Measurements from ENCODE around the gene SORL1. TPM values are rescaled to one million over a fixed set of nuclear protein-coding genes. Genes with fewer than 3 reads are reported as not detected.

The SORL1 gene
- total and polyA plus RNA-seq, 2 donors from 2014 or later: 15.2 to 74.2 TPM

- Histone ChIP-seq H3K4me1 (ENCODE audit: control insufficient read depth in 2 of 3, insufficient read depth in 2 of 3, low read depth in 1 of 3, low read length in 3 of 3) (peaks cover 5 to 10% (median 8%) of the 10 kb centered on the region in 3 donors), H3K36me3 (ENCODE audit: control insufficient read depth in 2 of 3, insufficient read depth in 3 of 3, low read length in 3 of 3) (no peaks in the 10 kb centered on the region), H3K27ac (ENCODE audit: low read depth in 2 of 2, low read length in 2 of 2) (no peak overlapping the region), H3K9me3 (ENCODE audit: control insufficient read depth in 2 of 3, insufficient read depth in 1 of 3, low read length in 3 of 3) (no peaks in the 10 kb centered on the region), H3K9ac (ENCODE audit: low read length in 3 of 3) (no peak overlapping the region), H3K27me3 (ENCODE audit: control insufficient read depth, insufficient read depth, low read length) (no peaks in the 10 kb centered on the region), H3K4me3 (ENCODE audit: low read length in 3 of 3) (no peak overlapping the region)
- FAIRE-seq (no peak), DNase-seq (no peak)
- TF ChIP-seq CTCF (IDR thresholded peaks at IDR 0.05; ENCODE audit: borderline replicate concordance, extremely low read depth, insufficient read depth): no peak
- intact Hi-C loops (cut with DNase I): no loop called here
Observed at GRCh38 chr11:121577106-121577848, 125.2 kb downstream of the SORL1 start.

- Histone ChIP-seq H3K27me3 (ENCODE audit: control insufficient read depth, insufficient read depth, low read length) (no peaks in the 10 kb centered on the region), H3K36me3 (ENCODE audit: control insufficient read depth in 2 of 3, insufficient read depth in 3 of 3, low read length in 3 of 3) (no peaks in the 10 kb centered on the region), H3K4me1 (ENCODE audit: control insufficient read depth in 2 of 3, insufficient read depth in 2 of 3, low read depth in 1 of 3, low read length in 3 of 3) (peaks cover 5 to 10% (median 8%) of the 10 kb centered on the region in 3 donors), H3K27ac (ENCODE audit: low read depth in 2 of 2, low read length in 2 of 2) (no peak overlapping the region), H3K9ac (ENCODE audit: low read length in 3 of 3) (no peak overlapping the region), H3K9me3 (ENCODE audit: control insufficient read depth in 2 of 3, insufficient read depth in 1 of 3, low read length in 3 of 3) (no peaks in the 10 kb centered on the region), H3K4me3 (ENCODE audit: low read length in 3 of 3) (no peak overlapping the region)
- no peak for TF ChIP-seq CTCF (IDR thresholded peaks at IDR 0.05; ENCODE audit: borderline replicate concordance, extremely low read depth, insufficient read depth)
- DNase-seq: no peak
- intact Hi-C loops (cut with DNase I): no loop called here
- FAIRE-seq: no peak
Observed at GRCh38 chr11:121578251-121578976, 126.3 kb downstream of the SORL1 start.

- no peaks in the 10 kb centered on the region for H3K36me3 ChIP-seq (ENCODE audit: control insufficient read depth in 2 of 3, insufficient read depth in 3 of 3, low read length in 3 of 3)
- no peak overlapping the region for H3K9ac ChIP-seq (ENCODE audit: low read length in 3 of 3)
- no peak for TF ChIP-seq CTCF (IDR thresholded peaks at IDR 0.05; ENCODE audit: borderline replicate concordance, extremely low read depth, insufficient read depth)
- H3K27me3 ChIP-seq (ENCODE audit: control insufficient read depth, insufficient read depth, low read length): no peaks in the 10 kb centered on the region
- H3K9me3 ChIP-seq (ENCODE audit: control insufficient read depth in 2 of 3, insufficient read depth in 1 of 3, low read length in 3 of 3): no peaks in the 10 kb centered on the region
- no peak for FAIRE-seq
- intact Hi-C loops (cut with DNase I): no loop called here
- DNase-seq: no peak
- no peak overlapping the region for H3K27ac ChIP-seq (ENCODE audit: low read depth in 2 of 2, low read length in 2 of 2)
- peaks cover 5 to 10% (median 8%) of the 10 kb centered on the region in 3 donors for H3K4me1 ChIP-seq (ENCODE audit: control insufficient read depth in 2 of 3, insufficient read depth in 2 of 3, low read depth in 1 of 3, low read length in 3 of 3)
- H3K4me3 ChIP-seq (ENCODE audit: low read length in 3 of 3): no peak overlapping the region
Observed at GRCh38 chr11:121580154-121580553, 128.0 kb downstream of the SORL1 start.
